HuH-7 (cell line): Measurements from ENCODE around the gene SHISA6.

Experiments
- DNase-seq: peaks from one replicate; pipeline ENCODE4 v3.0.0; 2011; ENCODE audit warnings: low spot score

The SHISA6 gene

DNA sequence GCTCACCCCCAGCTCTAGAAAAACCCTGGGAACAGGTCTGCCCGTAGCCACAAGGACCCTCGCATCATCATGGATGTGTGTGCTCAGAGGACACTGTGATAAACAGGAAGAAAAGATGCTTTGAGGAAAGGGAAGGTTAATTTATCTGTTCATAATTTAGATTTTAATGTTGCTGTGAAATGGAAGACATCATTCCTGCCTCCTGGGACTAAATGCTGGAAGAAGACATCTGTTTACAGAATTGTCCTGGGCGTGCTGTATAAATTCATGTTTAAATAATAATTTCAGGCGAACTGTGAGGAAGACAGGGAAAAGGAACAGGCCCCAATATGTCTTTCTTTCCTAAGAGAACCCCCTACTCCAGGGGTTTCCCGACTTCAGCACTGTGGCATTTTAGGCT is 112.6 kb downstream of the SHISA6 start:
- DNase-seq = no peak

DNA sequence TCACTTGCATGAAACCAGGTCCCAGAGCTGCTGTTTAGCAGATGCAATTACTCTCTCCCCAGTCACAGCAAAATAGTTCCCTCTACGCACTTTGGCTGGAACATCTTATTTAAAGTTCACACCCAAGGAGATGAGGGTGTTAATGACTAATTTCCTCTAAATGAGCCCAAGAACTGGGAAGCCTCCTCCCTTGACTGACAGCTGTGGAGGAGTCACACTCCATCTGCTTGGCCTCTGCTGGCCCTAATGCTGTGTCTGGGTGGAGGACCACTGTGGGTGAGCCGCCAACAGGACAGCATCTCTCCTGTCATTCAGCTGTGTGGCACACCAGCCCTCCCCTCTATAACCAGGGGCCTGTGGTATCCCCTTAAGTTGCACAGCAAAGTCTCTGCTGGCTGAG is 115.4 kb downstream of the SHISA6 start:
- no peak for DNase-seq

DNA sequence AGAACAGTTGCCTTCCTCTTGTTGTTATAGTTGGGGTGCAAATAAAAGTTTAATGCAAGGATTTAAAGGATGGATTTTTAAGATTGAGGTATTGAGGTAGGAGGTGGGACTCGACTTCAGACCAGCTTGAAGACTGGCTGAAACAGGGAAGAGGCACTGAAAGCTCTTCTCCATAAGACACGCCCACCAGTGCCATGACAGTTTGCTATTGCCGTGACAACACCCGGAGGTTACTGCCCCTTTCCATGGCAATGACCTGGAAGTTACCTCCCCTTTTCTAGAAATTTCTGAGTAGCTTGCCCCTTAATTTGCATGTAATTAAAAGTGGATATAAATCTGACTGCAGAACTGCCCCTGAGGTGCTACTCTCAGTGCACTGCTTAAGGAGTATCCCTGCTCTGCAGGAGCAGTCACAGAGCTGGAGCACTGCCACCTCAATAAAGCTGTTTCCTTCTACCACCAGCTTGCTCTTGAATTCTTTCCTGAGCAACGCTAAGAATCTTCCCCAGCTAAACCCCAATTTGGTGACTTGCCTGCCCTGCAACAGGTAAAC is 122.6 kb downstream of the SHISA6 start:
- no peak for DNase-seq

DNA sequence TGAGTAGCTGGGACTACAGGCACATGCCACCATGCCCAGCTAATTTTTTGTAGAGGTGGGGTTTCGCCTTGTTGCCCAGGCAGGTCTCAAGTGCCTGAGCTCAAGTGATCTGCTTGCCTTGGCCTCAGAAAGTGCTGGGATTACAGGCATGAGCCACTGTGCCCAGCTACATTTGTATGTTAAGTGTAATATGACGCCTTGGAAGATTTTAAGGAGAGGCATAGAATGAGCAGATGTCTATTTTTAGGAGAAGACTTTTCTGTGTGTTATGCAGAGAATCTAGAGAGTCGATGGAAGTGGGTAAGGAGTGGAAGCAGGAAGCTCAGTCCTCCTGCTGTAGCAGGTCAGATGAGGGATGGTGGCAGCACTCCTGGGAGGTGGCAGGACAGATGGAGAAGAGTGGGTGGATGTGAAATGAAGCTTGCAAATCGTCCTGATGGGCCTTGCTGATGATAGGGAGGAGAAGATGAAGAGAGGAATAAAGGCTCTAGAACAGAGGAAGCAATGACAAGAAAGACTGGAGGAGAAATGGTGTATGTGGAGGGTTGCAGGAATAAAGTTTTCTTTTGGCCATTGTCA is 125.3 kb downstream of the SHISA6 start:
- no peak for DNase-seq

DNA sequence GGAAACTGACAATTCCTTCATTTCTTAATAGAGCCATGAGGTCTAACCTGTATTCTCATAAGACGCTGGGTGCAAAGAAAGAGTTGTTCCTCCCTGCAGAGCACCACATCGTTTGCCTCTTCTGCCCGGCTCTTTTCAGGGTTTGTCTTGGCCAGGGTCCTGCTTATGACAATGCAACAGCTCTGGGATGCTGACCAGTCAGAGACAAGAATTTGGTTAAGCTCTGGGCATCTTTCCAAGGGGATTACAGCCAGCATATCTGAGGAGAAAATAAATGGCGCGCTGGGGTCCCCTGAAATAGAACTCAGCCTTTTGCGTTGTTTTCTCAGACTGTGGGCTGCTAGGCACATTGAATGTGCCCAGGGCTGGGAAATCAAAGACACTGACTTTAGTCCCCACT is 128.6 kb downstream of the SHISA6 start:
- DNase-seq = no peak

DNA sequence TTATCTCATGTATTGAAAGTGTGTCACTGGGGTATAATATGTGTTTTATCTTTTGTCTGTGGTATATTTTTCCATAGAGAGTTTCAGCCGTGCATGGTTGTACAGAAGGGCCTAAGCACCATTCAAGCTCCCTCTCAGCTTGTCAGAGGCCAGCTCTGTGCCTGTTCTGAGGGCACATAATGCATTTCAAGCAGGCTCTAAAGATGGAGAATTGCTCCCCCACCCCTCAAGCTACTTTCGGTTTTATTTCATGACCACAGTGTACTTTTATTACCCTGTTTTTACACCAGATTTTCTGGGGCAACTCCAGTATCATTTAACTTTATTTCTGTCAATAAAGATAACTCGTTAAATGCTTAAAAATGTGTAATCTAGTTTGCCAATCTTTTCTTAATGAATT is 131.7 kb downstream of the SHISA6 start:
- no peak for DNase-seq

DNA sequence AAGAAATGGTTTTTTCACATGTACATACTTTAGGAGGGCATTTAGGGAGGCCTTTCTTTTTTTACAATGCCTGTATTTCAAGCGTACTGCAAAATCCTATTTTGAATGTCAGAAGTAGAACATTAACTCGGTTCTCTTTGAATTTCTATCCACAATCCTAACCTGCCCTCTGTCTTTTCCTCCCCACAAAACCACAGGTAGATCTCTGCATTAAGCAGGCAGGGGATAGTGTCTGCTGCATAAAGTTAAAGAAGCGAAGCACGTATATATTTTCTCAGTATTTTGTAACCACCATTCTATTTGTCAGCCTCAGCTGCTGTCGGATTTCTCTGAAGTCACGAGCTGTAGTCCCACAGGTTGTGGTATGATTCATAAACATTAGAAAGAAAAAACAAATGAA is 137.5 kb downstream of the SHISA6 start:
- DNase-seq = no peak

DNA sequence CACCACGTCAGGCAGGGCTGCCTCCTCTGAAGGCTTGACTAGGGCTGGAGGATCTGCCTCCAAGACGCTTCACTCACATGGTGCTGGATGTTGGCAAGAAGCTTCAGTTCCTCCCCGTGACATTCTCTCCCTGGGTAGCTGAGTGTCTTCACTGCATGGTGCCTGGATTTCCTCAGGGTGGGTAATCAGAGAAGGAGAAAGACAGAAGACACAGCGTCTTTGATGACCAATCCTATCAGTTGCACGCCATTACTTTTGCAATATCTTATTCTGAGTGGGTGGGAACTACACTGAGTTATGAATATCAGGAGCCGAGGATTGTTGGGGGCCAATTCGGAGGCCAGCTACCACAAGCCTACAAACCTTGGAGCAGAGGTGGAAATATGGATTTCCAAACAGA is 139.7 kb downstream of the SHISA6 start:
- DNase-seq = no peak

DNA sequence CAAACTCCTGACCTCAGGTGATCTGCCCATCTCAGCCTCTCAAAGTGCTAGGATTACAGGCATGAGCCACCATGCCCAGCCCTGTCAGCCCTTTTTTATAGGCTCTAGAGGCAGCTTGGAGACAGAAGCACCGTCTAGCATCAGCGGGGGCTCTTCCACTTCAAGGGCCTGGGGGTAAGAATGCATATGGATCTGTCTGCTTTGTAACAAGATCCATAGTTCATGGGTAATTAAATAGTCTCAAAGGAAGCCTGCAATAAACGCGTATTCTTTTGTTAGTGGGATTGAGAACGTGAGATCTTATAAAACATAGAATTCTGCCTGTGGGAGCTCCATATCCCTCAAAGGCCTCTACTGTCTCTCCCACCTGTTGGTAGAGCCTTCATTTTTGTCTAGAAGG is 142.1 kb downstream of the SHISA6 start:
- DNase-seq = no peak

DNA sequence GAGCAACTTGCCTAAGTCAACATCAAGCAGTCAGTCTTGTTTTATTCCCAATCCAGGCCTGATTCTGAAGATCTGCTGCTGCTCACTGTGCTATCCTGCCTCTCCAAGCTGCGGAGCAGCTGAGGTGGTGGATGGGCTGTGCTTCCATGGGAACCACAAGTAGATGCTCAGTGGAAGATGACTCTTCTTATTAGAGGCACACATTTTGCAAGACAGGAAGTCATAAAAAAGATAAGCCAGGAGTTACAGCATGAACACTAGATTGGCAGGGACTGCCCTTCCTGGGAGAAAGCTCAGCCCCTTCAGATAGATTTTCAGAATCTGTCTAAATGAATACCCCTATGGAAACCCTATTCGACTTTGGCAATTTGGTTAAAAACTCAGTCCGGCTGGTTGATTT is 143.1 kb downstream of the SHISA6 start:
- DNase-seq = no peak

DNA sequence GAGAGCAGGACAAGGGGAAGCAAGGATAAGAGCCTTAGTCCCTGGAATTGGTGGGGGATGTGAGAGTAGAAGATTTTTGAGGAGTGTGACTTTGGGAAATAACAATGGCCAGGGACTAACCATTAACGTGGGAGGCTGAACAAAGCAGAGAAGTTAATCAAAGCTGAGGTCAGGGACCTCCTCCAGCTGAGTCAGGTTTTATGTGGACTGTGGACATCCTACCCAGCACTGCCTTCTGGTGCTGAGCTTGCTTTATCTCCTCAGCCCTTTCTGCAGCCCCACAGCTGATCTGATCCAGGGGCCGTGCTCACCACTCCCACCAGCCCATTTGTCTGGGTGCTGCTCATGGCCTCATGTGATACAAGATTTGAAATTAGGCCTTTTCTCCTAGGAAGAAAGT is 146.6 kb downstream of the SHISA6 start:
- DNase-seq = no peak

DNA sequence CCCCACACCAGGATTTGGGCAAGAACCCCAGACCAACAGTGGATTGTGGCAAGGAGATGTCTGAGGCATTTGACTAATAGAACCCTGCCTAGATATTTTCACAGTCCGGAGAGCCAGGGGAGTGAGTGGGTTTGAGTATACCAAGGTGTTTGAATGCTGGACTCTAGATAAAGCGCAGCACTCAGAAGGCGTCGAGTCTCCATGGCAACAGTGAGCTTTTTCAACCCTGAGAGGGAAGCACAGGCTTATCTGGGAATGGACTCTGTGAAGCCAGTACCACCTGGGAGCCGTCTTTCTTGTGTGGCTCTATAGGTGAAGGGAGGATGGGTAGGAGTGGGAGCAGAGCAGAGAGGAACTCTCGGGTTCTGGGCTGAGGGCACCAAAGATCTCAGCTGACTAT is 147.0 kb downstream of the SHISA6 start:
- DNase-seq = no peak

DNA sequence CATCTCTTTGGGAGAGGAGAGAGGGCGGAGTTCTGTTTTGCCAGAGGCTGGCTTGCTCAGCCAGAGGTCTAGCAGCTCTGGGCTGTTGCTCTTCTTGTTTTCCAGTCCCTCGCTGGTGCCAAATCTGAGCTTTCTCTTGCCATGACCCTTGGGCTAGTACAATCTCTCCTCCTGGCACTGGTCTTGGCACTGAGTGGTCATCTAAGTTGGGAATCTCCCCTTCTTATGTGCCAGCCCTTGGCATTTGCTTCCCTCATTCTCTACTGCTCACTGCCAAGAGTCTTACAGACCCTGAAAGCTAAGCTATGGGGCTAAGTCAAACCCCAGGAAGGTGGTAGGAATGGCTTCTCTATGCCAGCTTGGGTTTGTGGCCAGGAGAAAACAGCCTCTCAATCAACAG is 148.6 kb downstream of the SHISA6 start:
- DNase-seq = no peak

DNA sequence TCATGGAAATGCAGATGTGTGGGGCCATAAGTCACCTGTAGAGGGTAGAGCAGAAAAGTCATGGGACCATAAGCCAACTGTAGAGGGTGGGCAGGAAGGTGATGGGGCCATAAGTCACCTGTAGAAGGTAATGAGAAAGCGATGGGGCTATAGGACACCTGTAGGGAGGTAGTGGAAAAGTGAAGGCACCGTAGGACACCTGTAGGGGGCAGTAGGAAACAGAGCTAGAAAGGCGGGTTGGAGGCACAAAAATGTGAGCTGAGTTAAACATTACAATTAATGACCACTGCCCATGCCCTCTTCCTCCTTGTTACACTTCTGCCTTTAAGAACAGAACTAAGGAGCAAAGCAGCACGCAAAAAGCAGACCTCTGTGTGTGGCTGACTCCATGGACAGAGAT is 150.1 kb downstream of the SHISA6 start:
- DNase-seq = no peak

DNA sequence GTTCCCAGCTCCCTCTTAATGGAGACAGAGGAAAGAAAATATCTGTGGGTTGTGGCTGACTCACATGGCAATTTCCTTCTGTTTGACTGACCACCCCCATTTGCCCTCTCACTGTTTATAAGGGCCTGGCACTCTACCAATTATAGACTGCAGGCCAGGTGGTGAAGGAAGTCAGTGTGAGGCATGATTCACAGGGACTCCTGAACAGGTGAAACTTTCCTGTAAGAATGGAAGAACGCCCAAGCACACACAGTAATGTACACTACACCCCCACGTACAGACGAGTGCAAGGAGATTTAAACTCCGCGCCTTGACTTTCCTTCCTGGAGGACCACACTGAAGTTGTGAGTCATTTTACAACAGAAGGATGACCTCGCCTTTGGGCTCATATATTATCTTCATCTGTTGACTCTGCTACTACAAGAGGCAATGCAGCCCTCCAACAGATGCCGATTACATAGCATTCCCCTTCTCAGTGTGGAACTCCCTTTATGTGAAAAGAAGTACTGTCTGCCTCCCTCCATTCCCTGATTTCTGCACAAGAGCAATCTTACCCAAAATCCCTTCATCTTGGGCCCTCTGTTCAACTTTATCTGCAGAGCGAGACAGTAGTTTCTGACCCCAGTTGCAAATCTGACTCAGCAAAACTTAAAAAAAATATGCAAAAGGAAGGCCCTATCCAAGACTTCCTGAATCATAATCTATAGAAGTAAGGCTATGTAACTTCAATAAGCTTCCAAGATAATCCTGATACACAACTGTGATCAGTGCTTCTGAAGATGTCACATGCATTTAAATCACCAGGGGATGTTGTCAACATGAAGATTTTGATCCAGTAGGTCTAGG is 163.6 kb downstream of the SHISA6 start:
- no peak for DNase-seq

DNA sequence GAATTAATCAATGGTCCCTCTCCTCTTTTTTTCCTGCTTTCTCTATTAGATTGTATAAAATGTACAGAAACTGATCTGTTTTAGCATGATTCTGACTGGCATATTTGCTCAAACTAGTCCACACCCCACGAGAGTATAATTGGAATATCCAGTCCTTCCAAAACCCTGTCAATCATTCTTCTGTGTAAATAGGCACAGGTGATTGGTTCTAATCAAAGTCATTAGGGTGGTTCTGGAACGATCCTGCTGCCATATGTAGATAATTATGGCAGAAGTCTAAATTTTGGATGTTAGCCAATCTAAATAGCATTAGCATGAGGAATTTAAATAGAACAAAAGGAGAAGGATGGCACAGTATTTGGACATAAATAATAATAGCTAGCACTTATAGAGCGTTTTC is 165.7 kb downstream of the SHISA6 start:
- no peak for DNase-seq

DNA sequence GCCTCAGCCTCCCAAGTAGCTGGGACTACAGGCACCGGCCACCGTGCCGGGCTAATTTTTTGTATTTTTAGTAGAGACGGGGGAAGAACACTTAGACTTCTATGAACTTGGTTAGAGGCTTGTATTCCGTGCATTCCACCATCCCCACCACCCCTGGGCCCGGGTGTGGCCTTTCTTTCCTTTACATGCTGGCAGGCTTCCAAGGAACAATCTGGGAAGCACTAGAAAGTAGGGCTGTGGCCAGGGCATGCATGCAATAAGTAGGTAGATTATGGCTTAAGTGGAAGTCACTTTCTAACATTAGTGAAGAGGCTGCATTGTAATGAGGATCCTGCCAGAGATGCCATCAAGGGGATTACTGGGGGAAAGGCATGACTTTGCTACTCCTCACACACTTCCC is 171.6 kb downstream of the SHISA6 start:
- DNase-seq = no peak

DNA sequence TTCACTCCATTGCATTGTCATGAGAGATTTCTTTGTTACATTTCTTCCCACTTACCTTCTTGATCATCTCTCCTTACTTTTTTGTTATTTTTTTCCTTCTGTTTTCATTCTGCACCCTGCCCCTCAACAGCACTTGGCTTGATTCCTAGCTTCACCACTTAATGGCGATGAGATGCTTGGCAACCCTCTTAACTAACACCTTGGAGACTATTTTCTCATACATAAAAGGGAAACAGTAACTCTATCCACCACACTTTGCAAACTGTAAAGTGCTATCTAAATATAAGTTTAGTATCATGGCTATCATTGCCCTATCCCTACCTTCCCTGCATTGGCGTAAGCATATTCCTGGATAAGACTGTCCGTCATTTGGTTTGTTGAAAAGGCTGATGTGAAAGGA is 177.3 kb downstream of the SHISA6 start:
- DNase-seq = no peak

DNA sequence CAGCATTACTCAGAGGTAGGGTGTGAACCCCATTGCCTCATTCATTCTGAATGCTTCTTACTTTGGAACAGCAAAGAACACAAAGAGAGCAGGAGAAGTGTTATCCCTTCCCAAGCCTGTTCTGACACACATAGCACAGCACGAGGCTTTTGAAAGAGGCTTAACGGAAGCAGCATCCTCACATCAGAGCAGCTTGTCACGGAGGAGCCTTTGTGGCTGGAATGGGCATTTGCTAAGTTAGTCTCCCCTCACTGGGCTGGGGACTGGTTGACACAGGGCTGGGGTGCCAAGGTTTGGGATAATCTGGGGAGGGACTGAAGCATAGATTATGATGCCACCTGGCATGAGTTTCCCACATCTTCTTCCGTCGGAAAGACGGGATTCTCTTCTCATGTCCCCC is 189.7 kb downstream of the SHISA6 start:
- no peak for DNase-seq

DNA sequence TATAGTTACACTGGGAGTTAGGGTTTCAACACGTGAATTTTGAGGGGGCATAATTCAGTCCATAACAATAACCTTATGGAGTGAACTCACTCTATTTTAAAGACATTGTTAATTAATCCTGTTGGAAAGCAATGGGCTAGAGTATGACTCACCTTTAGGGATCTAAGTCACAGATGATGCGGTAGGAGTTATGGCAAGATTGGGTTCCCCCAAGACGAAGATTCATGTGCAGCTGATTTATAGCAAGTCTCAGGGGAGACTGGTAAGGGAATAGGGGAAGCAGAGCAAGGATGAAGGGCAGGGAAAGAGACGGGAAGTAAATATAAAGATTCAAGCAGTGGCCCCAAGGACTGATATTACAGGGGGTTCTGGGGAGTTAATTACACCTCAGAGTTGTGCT is 197.7 kb downstream of the SHISA6 start:
- no peak for DNase-seq

DNA sequence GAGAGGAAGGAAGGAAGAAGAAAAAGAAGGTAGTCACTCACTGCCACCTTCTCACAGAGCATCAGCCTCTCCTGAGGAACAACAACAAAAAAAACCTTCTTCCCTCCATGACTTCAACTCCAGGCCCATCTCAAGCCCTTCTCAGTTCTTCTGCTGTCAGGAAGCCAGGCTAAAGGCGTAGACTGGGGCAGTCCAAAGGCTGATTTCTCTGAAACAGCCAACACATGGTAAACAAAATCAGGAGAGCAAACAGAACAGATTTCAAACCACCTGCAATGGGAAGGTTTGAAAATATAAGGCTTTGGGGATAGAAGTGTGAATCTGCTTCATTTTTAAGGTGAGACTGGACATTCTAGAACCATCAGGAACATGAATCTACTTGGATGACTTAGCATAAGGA is 200.0 kb downstream of the SHISA6 start:
- no peak for DNase-seq

DNA sequence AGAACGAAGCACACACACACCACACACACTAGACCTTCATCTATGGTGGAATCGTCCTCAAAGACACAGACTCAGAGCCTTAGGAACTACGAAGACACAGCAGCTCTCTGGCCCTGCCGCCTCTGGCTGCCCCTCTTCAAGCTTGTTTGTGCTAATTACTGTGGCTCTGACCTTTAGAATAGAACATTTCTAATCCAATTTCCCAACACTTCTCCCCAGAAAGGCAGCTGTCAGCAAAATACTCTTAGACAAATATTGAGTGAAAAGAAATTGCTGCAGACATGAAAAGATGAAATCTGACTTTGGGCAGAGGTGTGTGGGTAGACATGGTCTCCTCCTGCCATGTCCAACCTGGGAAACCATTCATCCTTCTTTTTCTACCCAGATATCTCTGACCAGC is 205.3 kb downstream of the SHISA6 start:
- no peak for DNase-seq

DNA sequence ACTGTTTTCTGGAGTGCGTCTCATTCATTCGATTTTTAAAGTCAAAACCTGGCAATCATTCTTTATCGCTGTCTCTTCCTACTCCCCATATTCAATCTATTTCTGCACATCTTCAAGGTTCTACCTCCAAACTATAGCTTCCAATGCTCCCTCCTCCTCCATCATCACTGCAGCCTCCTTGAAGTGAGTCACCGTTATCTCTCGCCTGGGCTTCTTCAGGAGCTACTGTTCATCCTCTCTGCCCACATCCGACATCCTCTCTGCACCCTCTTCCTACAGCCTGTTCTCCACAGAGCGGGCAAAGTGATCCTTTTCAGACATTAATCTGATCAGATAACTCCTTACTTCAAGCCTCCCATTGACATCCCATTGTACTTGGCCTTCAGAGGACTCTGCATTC is 213.1 kb downstream of the SHISA6 start:
- DNase-seq = no peak

DNA sequence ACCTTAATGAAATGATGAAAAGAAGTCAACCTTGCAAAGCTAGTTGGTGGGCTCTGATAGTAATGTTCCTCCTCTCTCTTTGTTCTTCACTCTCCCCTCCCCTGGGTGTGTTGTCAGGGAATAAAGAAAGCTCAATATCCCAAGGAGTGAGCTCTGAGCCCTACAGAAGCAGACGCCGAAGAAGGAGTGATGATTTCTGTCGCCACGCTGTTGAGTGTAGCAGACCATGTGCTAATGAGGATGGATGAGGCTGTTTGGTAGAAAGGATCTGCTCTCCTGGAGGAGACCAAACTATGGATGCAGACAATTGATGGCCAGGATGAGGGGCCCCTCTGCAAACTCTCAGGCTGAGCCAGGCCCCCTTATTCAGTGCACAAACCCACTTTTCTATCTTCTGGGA is 217.3 kb downstream of the SHISA6 start:
- DNase-seq = no peak
